T-helper 1 cell treated with Interleukin-12 subunit alpha and Interleukin-12 subunit beta and Interleukin-4 antibody, amounts not matched to agents 30 ng/mL and 1 ng/mL, for 36 hours (primary cell): ENCODE data around the gene TMED6. TPM values are rescaled to one million over a fixed set of nuclear protein-coding genes. Genes with fewer than 3 reads are reported as not detected.
"Not testable (repeated sequence)": the region's sequence is repeated elsewhere in the genome, so short reads cannot be mapped to it uniquely, and the experiment has no call there.

Source experiments
- intact Hi-C: fragments of 100-400 bp; cut with micrococcal nuclease; formaldehyde crosslinking; loops from one replicate; pipeline ENCODE4 v1.15.1; 2024
- total RNA-seq: library from RNA; stranded (reverse); gene quantifications from 2 replicates; pipeline ENCODE4 v1.2.3, GENCODE V29; 2022

TMED6 gene
- total RNA-seq, 1 donor from 2014 or later: 2.4 TPM

DNA sequence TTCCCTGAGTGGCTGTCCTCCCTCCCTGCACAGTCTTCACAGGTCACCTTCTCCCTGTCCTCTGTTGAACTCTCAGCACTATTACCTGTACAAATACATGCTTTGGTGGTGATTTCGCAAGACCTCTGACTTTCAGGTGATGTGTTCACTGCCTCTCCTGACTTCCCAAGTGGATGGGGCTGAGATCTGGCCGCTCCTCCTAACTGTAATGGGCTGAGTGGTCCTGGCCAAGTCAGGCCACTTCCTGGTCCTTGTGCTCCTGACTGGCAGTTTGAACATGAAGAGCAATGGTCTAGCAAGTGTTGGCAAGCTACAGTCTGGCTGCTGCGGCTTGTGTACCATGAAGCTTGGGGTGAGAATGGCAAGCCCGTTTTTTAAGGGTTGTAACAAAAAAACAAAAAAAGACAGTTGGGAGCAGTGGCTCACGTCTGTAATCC lies 11.7 kb upstream of the TMED6 start:
- intact Hi-C loops: no loop called here

DNA sequence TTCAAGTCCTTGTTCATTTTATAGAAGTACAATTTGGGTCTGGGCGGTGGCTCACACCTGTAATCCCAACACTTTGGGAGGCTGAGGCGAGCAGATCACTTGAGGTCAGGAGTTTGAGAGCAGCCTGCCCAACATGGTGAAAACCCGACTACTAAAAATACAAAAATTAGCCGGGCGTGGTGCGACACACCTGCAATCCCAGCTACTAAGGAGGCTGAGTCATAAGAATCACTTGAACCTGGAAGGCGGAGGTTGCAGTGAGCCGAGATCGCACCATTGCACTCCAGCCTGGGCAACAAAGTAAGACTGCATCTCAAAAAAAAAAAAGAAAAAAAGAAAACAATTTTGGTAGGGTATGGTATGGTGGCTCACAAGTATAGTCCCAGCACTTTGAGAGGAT lies 8.5 kb upstream of the TMED6 start:
- intact Hi-C loops: not testable (repeated sequence)

DNA sequence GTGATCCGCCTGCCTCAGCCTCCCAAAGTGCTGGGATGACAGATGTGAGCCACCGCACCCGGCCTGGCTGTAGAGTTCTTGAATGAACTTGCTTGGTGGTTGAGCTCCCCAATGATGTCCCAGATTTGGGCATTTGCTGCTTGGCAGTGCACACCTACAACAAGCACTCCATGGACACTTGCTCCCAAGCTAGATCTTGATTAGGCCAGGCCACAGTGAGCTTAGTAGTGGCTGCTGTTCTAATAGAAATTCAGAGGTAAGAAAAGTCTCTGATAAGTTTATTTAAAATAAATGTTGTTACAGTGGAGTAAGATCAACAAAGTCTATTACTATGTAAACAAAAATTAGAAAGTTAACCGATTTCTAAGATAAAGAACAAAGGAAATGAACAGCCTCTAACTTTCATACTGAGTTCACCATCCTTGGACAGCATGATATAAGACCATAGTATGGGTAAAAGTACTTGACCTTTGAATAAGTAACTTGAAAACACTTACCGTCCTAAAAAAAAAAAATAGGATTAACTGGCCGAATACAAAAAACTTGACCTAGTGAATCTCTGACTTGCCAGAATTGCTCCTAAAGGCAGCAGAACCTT lies 951 bp downstream of the TMED6 start:
- intact Hi-C loops: no loop called here

GRCh38 chr16:69349536-69349935 lies 2.0 kb downstream of the TMED6 start:
- intact Hi-C loops: no loop called here

DNA sequence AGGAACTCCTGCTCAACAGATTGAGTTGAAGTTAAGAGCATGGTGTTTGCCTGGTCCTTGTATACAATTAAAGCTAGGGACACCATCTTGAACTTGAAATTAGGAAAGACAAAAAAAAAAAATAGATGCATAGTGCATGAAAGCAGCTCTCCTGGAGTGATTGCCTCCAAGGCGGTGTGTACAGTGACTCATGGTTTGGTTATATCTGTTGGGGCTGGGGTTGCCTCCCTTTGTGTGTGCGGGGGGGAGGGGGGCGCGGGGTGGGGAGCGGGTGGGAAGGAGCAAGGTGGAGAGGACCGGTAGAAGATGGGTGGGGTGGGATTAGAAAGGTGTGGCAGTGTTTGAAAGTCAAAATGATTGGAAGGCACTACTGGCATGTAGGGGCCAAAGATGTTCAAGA lies 3.4 kb downstream of the TMED6 start:
- intact Hi-C loops: no loop called here

DNA sequence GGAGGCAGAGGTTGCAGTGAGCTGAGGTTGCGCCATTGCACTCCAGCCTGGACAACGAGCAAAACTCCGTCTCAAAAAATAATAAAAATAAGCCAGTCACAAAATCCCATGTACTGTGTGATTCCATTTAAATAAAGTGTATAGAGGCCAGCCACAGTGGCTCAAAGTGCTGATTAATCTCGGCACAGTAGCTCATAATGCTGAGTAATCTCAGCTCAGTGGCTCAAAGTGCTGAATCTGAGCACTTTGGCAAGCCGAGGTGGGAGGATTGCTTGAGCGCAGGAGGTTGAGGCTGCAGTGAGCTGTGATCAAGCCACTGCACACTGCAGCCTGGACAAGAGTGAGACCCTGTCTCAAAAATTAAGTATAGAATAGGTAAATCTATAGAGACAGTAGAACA lies 4.9 kb downstream of the TMED6 start:
- intact Hi-C loops: no loop called here

- intact Hi-C loops: no loop called here
Measured at GRCh38 chr16:69345923-69346322, 5.7 kb downstream of the TMED6 start.

DNA sequence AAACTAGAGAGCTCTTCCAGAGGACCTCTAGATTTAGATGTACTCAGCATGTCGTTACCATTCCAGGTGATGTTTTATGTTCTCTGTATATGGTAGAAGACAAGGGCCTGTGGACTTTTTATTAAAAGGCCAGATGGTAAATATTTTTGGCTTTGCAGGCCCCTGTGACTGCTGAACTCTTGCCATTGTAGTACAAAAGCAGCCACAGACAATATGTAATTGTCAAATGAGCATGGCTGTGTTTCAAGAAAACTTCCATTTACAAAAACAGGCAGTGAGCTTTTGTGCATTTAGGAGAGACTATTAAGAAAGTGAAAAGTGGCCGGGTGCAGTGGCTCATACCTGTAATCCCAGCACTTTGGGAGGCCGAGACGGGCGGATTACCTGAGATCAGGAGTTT lies 7.4 kb downstream of the TMED6 start:
- intact Hi-C loops: no loop called here

- intact Hi-C loops: loop anchor here (1.0 kb wide), 2 partner anchors 10 to 29 kb away; partner anchors contain the start of genes PDF and VPS4A
Measured at GRCh38 chr16:69340095-69340644, 11.4 kb downstream of the TMED6 start.

- intact Hi-C loops: loop anchor here (1.0 to 10.0 kb wide), 11 partner anchors 9 to 1257 kb away; partner anchors contain the start of genes EXOSC6, NFAT5, NOB1 and PDF
Measured at GRCh38 chr16:69339289-69340094, 12.1 kb downstream of the TMED6 start, which contains the start of the genes COG8 and NIP7. TSS of gene COG8 (minus strand) at chr16:69339564. CDS start at chr16:69339552, 12 bp downstream. TSS of gene NIP7 (plus strand) at chr16:69339772. CDS start at chr16:69339830, 58 bp downstream.

GRCh38 chr16:69338557-69339288 lies 12.9 kb downstream of the TMED6 start:
- intact Hi-C loops: loop anchor here (2.0 to 10.0 kb wide), 9 partner anchors 46 to 1256 kb away; partner anchors contain the start of genes EXOSC6, NFAT5, NOB1 and PRMT7

DNA sequence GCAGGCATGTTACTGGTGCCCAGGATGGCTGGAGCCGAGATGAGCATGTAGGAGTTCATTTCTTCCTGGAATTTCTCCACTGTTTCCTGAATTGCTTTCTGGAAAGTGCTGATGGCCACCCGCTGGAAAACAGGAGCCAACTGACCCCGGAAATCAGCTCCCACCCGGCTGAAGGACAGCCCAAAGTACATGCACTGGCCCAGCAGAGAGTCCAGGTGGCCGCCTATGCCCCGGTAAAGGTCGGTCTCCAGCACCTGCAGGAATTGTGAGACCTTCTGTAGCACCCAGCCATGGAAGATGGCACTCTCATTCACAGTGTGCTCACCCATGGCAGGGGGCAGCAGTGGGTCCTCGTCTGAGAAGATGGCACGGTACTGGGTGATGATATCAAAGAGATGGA lies 16.9 kb downstream of the TMED6 start:
- intact Hi-C loops: loop anchor here (5.0 to 10.0 kb wide), 3 partner anchors 920 to 1252 kb away; partner anchors contain the start of genes EXOSC6 and SLC7A6

DNA sequence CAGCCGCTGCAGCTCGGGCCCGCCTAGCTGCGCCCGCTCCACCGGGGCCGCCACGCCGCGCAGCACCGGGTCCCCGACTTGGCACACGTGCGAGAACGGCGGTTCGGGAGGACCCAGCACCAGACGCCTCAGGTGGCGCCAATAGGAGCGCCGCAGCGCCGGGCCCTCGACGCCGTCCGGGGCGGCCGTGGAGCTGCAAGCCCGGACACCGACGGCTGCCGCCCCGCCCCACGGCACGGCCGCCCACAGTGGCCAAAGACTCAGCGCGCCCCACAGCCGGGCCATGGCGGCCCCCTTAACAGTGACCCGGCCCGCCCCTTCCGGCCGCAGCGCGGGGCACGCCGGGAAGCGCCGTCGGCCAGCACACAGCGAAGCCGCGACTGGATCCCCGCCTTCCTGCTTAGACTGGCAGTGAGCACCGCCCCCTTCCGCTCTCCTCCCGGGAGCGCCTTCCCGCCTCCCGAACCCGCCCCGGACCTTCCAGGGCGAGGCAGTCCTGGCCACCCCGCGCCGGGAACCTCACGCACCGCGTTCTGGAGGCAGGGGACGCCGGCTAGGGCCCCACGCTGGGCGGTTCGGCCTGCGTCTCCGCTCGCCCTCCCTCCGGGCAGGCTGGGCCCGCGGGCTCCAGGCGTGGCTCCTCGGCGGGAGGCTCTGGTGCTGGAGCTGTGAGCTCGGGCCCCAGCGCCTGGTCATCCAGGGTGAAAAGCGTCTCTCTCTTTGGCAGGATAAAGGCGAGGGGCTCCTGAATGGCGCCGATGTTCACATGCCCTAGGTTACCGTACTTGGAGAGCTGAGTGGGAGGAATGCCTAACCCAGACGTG lies 21.1 kb downstream of the TMED6 start, which contains the start of gene PDF:
Gene PDF, minus strand, starts transcription at position 303 of the 824 bp plus-strand sequence. Its CDS starts 18 bp downstream, at position 285.
- intact Hi-C loops: loop anchor here (1.0 to 10.0 kb wide), 9 partner anchors 10 to 1066 kb away; partner anchors contain the start of genes CYB5B, EXOSC6, NOB1 and SLC7A6

GRCh38 chr16:69329369-69330285 lies 22.0 kb downstream of the TMED6 start:
- intact Hi-C loops: loop anchor here (1.0 to 10.0 kb wide), 9 partner anchors 11 to 1065 kb away; partner anchors contain the start of genes CYB5B, EXOSC6, NOB1 and SLC7A6

- intact Hi-C loops: no loop called here
Measured at GRCh38 chr16:69328854-69329316, 22.7 kb downstream of the TMED6 start.

DNA sequence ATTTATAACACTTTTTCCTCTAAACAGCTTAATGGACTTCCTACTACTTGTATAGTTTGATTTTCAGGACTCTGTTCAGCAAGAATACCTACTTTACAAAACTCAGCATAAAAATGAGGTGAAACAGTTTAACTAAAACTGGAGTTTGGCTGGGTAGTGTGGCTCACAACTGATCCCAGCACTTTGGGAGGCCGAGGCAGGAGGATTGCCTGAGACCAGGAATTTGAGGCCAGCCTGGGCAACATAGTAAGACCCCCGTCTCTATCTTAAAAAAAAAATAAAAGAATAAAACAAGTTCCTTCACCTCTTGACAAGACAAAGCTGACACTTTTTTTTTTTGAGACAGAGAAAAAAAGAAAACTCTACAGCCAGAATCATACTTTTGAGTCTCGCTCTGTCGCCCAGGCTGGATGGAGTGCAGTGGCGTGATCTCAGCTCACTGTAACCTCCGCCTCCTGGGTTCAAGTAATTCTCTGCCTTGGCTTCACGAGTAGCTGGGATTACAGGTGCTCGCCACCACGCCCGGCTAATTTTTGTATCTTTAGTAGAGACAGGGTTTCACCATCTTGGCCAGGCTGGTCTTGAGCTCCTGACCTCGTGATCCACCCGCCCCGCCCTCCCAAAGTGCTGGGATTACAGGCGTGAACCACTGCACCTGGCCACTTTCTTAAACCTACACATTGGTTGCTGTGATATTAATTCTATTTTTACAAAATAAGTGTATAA lies 23.8 kb downstream of the TMED6 start:
- intact Hi-C loops: no loop called here

DNA sequence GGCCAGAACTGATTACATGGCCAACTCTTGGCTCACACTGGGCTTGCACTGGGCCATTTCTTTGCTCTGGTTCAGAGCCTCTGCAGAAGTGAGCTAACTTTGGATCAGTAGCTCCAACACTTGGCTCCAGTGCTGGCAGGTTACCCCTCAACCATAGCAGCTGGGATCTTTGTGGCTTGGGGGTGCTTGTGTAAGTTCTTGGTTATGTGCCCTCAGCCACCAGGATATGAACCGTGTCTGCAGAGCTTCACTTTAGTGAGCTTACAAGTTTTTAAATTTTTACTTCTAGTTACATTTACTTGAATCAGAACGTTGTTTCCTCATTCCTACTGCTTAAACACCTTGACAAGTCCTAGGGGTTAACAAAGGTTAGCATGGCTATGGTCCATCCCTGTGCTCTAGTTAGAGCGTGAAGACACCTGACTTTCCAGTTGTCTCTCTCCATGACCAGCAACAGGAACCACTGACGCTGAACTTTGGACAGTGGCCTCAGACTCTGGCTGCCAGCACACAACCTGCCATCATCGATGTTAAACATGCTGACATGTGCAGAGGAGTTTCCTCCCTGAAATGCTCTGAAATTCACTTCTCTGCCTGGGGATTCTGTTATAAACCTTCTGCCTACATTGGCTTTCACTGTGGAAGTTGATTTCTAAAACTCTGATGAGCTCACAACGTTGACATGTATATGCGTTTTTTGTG lies 25.3 kb downstream of the TMED6 start:
- intact Hi-C loops: no loop called here
